Measurements from ENCODE around the gene ACY1.

The ACY1 gene

DNA sequence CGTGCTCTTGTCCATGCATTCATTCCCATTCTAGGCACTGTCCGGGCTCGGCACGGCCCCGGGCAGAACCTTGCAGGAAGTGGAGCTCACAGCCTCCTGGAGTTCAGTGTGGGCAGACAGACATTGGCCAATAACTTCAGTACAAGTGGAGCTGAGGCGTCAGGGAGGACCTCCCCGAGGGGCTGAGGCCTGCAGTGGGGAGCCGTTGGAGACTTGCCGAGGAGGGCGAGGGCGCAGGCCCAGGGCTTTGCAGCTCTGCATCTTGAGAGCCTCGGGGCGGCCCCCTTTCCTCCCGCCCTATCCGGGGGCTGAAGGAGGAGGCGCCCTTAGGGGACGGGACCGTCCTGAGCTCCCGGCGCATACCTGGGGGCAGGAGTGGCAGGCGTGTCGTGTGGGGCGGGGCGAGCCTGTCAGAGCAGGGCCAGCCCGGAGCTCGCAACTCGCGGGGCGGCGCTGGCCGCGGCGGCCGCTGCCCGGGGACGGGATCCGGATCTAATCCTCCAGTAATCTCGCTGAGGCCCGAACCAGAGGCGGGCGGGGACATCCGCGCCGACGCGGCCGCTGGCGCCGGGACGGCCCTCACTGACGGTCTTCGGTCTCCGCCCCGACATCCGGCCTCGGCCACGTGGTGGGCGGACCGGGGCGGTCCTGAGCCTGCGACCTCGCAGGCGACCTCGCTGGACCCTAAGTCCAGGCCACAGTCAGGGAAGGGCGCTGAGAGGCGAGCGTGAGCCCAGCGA, at the start of gene ACY1:
Gene ACY1, plus strand, starts transcription at position 698 of the 740 bp plus-strand sequence. CDS start 530 bp downstream, outside the sequence.
- DNase-seq: no peak

DNA sequence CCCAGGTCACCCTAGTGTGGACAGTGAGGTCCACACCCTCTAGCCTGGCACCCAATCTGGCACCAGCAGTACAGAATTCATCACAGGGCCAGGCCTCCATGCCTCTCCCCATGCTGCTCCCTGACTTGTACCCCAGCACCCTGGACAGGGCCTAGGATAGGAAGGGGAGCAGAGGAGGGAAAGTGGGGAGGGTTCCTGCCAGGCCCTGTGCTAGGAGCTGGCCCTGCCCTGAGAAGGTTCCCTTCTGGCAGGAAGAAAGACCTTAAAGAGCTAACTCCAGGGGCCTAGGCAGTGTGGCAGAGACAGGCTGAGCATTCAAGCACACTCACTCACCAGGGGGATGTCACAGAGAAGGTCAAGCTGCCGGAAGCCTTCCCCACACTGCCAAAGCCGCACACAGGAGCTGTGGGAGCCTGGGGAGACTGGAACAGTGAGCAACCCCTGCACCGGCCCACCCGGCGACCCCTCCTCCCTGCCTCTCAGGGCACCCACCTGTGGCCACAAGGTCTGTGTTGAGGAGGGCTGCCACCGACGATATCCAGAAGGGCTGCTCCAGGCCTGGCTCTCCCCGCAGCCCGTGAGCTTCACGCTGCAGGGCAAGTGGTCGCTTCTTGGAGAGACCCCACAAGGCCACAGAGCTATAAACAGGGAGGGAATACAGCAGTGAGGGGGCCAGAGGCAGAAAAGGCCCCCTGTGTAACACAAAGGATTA, 49.0 kb upstream of the ACY1 start:
- DNase-seq: no peak

DNA sequence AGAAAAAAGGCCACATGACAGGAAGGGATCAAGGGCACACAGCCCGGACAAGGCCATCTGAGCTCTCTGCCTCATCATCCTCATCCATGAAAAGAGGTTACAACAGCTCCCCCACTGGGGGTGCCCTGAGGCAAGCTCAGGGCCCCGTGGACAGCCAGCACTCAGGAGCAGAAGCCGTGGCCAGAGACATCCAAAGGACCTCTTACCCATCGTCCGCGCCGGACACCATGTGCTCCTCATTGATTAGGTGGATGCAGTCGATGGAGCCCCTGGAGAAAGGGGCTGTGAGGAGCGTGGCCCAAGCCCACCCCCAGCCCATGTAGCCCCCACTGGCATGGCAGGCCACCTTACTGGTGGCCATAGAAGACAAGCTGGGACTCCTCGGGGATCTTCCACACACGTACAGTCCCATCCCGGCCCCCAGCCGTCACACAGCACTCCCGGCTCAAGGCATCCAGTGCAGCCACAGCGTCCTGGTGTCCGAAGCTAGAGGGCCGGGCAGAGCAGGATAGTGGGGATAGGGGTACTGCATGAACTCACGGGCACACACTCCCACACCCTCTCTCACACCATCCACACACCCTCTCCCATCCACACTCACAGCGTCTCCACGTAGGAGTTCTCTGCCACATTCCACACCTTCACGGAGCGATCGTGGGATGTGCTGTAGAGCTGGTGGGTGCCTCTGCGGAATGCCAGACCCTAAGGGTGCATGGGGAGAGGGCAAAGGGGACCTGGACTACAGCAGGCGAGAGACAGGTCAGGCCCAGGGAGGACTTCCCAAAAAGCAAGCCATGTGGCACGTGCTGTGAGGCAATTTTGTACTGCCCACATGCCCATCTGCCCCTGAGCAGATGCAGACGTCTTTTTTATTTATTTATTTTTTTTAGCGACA, 48.1 kb upstream of the ACY1 start:
- no peak for DNase-seq

DNA sequence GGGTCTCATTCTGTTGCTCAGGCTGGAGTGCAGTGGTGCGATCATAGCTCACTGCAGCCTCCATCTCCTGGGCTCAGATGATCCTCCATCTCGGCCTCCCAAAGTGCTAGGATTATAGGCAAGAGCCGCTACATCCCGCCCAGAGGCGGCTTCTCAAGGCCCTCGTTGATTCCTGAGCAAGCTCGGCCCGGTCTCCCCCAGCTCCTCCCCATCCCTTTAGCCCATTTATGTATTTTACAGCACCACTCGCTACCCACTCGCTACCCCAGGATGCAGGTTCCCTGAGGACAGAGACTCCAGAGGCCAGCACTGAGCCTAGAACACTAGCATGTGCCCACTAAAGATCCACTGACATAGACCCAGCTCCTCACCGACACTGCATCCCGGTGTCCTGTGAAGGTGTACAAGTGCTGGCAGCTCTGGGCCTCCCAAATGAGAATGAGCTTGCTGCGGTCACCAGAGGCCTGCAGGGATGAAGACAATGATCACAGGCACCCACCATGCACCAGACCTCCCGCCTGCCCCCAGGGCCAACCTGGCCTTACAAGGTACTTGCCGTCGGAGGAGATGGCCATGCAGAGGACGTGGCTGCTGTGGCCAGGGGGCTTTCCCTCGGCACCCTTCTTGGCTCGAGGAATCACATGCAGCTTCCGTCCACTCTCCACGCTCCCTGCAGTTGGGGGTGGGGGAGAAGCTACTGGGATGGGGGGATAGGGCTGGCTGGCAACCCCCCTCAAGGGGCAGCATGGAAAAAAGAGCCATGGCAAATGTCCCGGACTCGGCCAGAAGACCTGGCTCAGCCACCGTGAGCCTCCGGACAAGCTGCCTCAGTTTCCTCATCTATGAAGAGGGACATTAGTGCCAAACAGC, 47.2 kb upstream of the ACY1 start:
- no peak for DNase-seq

DNA sequence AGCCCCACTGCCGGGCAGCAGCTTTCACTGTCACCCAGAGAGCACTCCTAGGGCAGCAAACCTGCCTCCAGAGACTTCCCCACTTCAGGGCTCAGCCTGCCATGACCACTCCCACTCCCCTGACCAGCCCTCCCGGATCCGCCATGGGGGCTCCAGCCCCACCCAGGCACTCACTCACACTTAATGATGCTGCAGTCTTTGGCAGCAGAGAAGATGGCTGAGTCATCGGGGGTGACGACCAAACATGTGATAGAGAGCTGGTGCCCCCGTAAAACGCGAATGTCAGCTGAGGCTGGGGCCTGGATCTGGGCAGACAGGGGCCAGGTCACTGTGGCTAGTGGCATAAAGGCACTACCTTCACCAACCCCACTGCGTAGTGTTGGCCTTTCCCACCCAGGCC, 46.3 kb upstream of the ACY1 start:
- DNase-seq: no peak

DNA sequence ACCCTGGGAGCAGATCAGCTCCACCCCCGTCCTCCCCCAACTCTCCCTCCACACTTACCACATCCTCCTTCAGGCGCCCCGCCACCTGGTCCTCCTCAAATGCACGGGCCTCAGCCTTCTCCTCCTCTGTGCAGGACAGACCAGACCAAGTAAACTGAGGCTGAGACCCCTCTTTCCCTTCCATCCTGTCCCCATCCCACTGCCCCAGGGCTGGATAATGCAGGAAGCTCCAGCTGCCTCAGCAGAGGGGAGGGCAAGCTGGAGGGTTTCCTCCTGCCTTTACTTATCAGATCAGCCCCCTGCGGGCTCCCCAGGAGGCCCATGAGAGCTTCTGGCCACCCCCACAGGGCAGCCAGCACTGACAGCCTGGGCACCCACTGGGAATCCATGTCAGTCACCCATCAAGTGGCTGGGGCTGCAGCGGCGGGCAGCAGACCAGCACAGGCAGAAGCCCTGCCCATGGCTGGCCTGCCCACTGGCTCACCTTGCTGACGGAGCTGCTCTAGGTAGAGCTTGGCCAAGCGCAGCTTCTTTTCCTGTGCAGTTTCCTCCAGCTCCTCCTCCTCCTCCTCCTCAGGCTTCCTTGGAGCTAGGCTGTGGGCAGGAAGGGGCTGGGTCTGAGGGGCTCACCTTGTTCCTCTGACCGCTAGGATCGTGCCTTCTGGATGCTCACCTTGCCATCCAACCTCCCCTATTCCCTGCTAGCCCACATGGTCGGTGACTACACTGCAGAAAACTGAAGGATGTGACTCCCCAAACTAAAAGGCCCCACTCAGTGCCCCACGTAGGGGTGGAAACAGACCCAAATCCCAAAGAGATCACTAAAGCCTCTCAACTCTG, 45.5 kb upstream of the ACY1 start:
- DNase-seq: no peak

DNA sequence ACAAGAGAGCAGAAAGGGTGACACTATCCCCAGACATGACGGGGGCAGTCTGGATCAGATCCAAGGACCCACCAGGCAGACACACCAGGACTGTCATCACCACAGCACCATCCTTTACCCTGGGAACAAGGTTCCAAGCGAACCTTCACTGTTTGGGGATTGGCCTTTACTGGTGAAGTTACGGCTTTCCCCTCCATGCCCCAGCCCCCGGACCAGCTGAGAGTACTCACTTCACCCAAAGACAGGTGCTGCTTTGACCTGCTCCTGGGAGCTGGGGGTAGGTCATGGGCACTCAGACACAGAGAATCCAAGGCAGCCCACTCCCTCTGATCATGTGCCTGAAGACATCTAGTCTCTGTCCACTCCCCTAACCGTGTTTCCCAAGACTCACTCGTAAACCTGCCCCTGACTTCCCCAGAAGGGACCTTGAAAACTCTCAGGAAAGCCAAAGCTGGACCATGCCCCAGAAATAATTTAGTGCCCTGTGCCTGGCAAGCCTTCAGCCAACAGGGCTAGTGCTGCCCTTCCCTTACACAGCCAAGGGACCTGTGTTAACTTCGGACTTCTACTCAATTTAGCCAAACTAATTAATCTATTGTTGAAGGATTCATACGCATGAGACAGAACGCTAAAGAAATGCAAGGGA, 44.4 kb upstream of the ACY1 start:
- no peak for DNase-seq

DNA sequence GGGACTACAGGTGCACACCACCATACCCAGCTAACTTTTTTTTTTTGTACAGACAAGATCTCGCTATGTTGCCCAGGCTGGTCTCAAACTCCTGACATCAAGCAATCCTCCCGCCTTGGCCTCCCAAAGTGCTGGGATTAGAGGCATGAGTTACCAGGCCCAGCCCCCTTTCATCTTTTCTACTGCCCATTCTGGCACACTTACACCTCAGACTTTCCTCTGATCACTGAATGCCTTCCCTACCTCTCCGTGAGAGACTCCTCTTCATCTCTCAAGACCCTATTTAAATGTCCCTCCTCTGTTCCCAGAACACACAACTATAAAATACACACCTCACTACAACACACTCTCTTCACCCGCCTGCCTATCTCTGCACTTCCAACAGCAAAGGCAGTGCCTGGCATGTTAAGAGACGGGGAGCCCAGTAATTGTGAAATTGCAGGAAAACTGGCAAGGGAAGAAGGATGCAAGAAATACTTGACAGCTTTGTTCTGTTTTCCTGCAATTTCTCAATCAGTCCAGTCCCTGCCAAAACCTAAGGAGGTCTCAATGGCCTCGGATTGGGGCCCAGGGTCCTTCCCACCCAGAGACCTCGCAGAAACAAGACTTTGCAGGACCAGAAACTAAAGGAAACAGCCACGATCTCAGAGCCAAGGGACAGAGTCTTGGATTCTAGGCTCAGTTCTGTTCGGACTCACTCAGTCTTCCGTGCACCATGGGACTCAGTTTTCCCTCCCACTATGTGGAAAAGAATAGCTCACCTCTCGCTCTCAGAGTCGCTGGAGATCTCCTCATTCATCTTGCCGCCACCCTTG, 42.5 kb upstream of the ACY1 start:
- no peak for DNase-seq

DNA sequence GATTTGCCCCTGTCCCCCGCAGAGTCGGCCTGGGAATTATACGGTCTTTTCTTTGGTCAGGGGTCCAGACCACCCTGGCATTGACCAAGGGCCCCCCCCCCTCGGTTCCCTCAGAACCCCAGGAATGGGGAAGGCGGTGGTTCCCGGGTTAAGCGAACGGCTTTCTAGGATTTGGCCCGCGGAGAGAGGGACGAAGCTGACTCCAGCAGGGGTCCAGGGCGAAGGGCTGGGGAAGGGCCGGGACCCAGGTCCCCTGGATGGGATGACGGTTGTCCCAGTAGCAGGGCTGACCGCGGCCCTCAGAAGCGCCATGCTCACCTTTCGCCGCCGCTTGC, 41.9 kb upstream of the ACY1 start:
- no peak for DNase-seq

DNA sequence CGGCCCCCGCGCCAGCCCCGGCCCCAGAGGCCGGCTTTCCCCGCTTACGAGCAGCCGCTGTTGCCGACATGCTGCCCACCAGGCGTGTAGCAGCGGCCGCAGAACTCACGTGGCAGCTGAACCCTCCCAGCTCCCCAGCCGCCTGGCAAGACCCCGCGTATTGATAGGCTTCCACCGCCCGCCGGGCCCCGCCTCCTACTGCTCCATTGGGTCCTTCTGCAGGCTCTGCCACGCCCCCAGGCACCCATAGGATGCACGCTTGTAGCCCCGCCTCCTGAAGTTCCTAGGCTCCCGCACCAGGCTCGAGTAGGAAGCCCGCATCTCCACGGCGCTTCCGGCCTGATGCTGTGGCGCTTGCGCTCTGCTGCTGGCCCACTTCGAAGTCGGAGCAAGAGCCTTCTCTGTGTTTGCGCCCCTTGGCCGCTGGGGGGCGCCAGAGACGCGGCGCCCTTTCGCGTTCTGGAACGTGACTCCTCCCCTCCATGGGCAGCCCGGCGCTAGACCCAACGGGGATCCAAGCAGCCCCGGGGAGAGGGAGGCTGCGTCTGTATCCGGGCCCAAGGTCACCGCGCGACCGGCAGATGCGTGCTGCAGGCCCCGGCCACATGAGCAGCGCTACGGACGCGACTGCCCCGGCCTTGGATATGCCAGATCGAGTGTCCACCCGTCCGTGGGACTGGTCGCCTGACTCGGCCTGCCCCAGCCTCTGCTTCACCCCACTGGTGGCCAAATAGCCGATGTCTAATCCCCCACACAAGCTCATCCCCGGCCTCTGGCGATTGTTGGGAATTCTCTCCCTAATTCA, 41.3 kb upstream of the ACY1 start, which contains the start of the genes PARP3 and RRP9:
Gene PARP3, plus strand, starts transcription at position 566 of the 805 bp plus-strand sequence. CDS start 993 bp downstream, outside the sequence.
Gene RRP9, minus strand, starts transcription at position 107 of the 805 bp plus-strand sequence. Its CDS starts 37 bp downstream, at position 70.
- peak; percentile 97 for DNase-seq

DNA sequence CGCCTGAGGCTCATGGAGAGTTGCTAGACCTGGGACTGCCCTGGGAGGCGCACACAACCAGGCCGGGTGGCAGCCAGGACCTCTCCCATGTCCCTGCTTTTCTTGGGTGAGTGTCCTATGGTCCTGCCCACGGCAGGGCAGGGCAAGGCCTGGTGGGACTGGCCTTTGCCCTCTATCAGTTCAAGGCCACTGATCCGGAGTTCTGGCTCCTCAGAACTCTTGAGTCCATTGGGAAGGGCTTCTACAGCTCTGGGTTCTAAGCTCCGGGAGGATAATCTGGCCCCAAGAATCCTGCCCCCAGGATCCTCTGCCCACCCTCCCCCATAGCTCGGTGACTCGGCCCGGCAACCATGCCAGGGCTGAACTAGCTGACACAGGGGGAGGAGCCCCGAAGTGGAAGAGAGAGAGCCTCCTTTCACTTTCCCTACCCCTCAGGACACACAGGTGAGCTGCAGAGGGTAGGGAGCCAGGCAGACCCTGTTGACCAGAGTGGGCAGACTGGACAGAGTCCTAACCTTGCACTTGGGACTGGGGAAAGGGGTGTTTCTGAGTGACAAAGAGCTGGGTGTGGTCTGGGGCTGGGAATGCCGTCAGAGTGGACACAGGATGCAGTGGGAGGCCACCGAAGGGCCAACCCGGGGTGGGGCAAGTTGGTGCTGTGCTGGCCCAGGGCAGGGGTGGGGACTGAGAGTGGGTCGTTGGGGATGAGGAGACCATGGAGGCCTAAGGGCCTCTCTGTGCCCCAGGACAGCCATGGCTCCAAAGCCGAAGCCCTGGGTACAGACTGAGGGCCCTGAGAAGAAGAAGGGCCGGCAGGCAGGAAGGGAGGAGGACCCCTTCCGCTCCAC, 40.5 kb upstream of the ACY1 start:
- no peak for DNase-seq

DNA sequence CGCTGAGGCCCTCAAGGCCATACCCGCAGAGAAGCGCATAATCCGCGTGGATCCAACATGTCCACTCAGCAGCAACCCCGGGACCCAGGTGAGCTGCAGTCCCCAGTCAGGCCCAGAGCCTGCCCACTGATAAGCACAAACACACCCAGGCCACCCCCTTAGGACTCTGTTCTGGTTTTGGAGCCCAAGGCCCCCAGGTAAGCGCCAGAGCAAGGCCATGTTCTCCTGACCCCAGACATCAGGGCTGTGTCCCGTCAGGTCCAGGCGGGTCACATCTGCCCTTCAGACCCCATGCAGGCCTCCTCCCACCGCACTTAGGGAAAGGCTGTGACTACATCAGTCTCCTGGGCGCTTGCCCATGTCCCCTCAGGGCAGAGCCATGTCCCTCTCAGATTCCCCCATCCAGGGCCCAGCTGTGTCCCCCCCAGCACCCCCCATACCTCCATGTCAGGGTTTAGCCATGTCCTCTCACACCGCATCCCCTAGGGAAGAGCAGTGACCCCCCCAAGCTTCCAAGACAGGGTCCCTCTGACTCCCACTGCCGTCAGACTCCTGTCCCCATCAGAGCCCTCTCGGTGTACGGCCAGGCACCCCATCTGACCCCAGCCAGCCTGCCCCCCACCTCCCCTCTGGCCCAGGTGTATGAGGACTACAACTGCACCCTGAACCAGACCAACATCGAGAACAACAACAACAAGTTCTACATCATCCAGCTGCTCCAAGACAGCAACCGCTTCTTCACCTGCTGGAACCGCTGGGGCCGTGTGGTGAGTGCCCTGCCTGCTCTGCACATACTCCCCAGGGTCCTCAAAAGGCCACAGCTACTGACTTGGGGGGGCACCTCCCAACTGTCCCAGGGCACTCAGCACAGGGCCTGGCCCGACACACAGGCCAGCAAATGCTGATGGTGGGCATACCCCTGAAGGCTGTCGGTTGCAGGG, 39.6 kb upstream of the ACY1 start:
- no peak for DNase-seq

DNA sequence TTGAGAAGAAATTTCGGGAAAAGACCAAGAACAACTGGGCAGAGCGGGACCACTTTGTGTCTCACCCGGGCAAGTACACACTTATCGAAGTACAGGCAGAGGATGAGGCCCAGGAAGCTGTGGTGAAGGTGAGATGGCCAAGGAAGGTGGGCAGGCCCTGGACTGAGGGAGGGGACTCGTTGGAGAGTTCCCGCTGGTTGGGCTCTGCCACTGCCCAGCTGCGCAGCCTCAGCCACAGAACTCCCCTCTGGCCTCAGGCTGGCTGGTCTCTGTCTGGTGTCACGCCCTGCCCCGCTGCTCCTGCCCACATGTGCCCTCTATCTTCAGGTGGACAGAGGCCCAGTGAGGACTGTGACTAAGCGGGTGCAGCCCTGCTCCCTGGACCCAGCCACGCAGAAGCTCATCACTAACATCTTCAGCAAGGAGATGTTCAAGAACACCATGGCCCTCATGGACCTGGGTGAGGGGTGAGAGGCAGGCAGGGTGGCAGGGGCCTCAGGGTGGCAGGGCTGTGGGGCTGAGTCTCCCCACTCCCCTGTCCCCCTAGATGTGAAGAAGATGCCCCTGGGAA, 38.8 kb upstream of the ACY1 start:
- no peak for DNase-seq

DNA sequence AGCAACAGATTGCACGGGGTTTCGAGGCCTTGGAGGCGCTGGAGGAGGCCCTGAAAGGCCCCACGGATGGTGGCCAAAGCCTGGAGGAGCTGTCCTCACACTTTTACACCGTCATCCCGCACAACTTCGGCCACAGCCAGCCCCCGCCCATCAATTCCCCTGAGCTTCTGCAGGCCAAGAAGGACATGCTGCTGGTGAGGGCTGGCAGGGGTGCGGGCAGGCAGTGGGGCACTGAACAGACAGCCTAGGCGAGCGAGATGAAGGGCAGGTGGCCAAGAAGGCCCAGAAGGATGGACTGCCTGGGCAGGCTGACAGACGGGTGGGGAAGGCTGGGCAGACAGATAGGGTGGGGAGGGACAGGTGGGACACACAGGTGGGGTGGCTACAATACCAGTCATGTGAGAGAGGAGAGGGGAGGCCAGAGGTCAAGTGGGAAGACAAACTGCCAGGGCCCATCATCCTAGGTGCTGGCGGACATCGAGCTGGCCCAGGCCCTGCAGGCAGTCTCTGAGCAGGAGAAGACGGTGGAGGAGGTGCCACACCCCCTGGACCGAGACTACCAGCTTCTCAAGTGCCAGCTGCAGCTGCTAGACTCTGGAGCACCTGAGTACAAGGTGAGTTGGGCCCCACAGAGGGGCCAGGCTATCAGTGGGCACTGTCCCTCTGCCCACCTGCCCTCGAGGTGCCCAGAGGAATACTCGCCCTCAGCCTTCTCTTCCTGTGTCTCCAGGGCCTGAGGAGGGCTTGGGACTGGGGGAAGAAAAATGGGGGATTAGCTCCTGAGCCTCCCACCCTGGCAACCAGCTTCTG, 38.1 kb upstream of the ACY1 start:
- DNase-seq: no peak

DNA sequence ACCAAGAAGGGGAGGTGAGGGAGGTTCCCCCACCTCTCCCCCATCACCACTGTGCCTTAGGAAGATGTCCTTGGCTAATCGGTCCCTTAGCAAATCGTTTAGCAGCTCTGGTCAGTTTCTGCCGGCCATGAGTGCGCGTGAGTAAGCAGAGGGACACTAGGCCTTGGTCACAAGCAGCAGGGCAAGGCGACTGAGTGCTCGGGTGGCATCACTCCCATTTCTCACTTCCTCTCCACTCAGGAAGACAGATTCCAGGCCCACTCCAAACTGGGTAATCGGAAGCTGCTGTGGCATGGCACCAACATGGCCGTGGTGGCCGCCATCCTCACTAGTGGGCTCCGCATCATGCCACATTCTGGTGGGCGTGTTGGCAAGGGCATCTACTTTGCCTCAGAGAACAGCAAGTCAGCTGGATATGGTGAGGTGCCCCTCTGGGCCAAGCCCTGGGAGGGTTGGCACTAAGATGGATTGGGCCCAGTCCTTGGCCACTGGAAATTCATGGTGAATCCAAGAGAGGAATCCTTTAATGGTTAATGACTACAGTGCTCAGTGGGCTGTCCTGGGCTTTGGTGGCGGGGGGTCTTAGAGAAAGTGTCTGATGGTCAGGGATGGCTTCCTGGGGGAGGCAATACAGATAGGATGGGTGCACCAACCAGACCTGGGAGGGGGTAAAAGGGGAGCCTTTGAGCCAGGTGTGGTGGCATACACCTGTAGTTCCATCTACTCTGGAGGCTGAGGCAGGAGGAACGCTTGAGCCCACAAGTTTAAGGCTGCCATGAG, 37.2 kb upstream of the ACY1 start:
- no peak for DNase-seq
